Hepatocyte (in vitro differentiated cells): Measurements from ENCODE around the gene AMHR2. TPM values are rescaled to one million over a fixed set of nuclear protein-coding genes. Genes with fewer than 3 reads are reported as not detected.

Experiments used
- DNase-seq: peaks from one replicate; pipeline ENCODE4 v3.0.0-alpha.2; 2016; ENCODE audit warnings: low spot score
- H2AFZ ChIP-seq: fragments of 200-600 bp; sonication (generic); 2 replicates; pipeline ENCODE4 v1.6.0; 2016; ENCODE audit warnings: antibody characterized with exemption, mild to moderate bottlenecking
- H3K27ac ChIP-seq: fragments of 200-600 bp; sonication (generic); 2 replicates; pipeline ENCODE4 v1.5.1; 2016; ENCODE audit warnings: mild to moderate bottlenecking
- H3K27me3 ChIP-seq: fragments of 200-600 bp; sonication (generic); 2 replicates; pipeline ENCODE4 v1.6.1; 2016
- H3K36me3 ChIP-seq: fragments of 200-600 bp; sonication (generic); replicated peaks from 2 replicates; pipeline ENCODE4 v1.5.1; 2016; ENCODE audit warnings: low read depth; ENCODE audit not compliant: insufficient read depth
- H3K4me1 ChIP-seq: fragments of 200-600 bp; sonication (generic); 2 replicates; pipeline ENCODE4 v1.5.1; 2016; ENCODE audit warnings: mild to moderate bottlenecking, moderate library complexity; ENCODE audit not compliant: insufficient read depth
- H3K4me2 ChIP-seq: fragments of 200-600 bp; sonication (generic); 2 replicates; pipeline ENCODE4 v1.6.0; 2016
- H3K4me3 ChIP-seq: fragments of 200-600 bp; sonication (generic); 2 replicates; pipeline ENCODE4 v1.5.1; 2016; ENCODE audit warnings: mild to moderate bottlenecking
- H3K79me2 ChIP-seq: fragments of 200-600 bp; sonication (generic); 2 replicates; pipeline ENCODE4 v1.6.0; 2017; ENCODE audit warnings: mild to moderate bottlenecking
- H3K9me2 ChIP-seq: fragments of 200-600 bp; sonication (generic); replicated peaks from 2 replicates; pipeline ENCODE4 v1.6.0; 2017; ENCODE audit warnings: mild to moderate bottlenecking; ENCODE audit not compliant: insufficient read depth
- H3K9me3 ChIP-seq: fragments of 200-600 bp; sonication (generic); 2 replicates; pipeline ENCODE4 v1.5.1; 2016; ENCODE audit warnings: low read depth, mild to moderate bottlenecking
- H4K20me1 ChIP-seq: fragments of 200-600 bp; sonication (generic); 2 replicates; pipeline ENCODE4 v1.6.0; 2016; ENCODE audit warnings: mild to moderate bottlenecking; ENCODE audit not compliant: insufficient read depth, poor library complexity, severe bottlenecking
- CTCF ChIP-seq: fragments of 200-600 bp; sonication (generic); IDR thresholded peaks from 2 replicates; pipeline ENCODE4 v1.5.1; 2016; ENCODE audit warnings: antibody characterized with exemption, mild to moderate bottlenecking; ENCODE audit not compliant: poor library complexity
- EZH2 ChIP-seq: fragments of 200-600 bp; sonication (generic); IDR thresholded peaks from 2 replicates; pipeline ENCODE4 v1.6.1; 2016; ENCODE audit warnings: antibody characterized with exemption, mild to moderate bottlenecking, borderline replicate concordance
- EZH2phosphoT487 ChIP-seq: fragments of 200-600 bp; sonication (generic); IDR thresholded peaks from one replicate; pipeline ENCODE4 v1.6.1; 2018; ENCODE audit warnings: antibody characterized with exemption, mild to moderate bottlenecking, low read depth, moderate library complexity; ENCODE audit not compliant: unreplicated experiment, severe bottlenecking
- WGBS: methylation state at CpG from one replicate; pipeline ENCODE4 v1.1.6; 2016; ENCODE audit warnings: low lambda C conversion rate; ENCODE audit errors: missing lambda C conversion rate; 5-methylcytosine and 5-hydroxymethylcytosine counted together
- polyA plus RNA-seq: library from polyadenylated mRNA; unstranded; fragments of >200 nt; fragmentation: Nextera tagmentation; extraction: Ambion mirVana; gene quantifications from 2 replicates; pipeline ENCODE4 v1.2.1, GENCODE V29; 2016
- total RNA-seq: library from RNA; depleted of rRNA; stranded (reverse); fragments of >200 nt; gene quantifications from 2 replicates; pipeline ENCODE4 v1.2.3, GENCODE V29; 2014

AMHR2 gene
- total and polyA plus RNA-seq, 2 experiments from 2014 or later, result 6.4 to 16.9 TPM

- TF ChIP-seq EZH2 (no peak), CTCF (no peak), EZH2phosphoT487 (no peak)
- Histone ChIP-seq H3K36me3 (no peaks in the 10 kb centered on the region), H3K79me2 (peaks cover 7% of the 10 kb centered on the region), H3K27ac (peak overlapping the region; percentile 71), H3K9me3 (no peaks in the 10 kb centered on the region), H3K4me2 (peak overlapping the region; percentile 71), H3K27me3 (no peaks in the 10 kb centered on the region), H4K20me1 (no peaks in the 10 kb centered on the region), H3K4me3 (no peak overlapping the region), H2AFZ (no peak overlapping the region), H3K4me1 (peaks cover 43% of the 10 kb centered on the region), H3K9me2 (no peaks in the 10 kb centered on the region)
- WGBS, result 61% methylated on average over 9 of the region's 9 CpGs
- peak; percentile 75 for DNase-seq
Observed at GRCh38 chr12:53424626-53425514, 1.2 kb downstream of the AMHR2 start.

GRCh38 chr12:53425515-53426150 is 2.0 kb downstream of the AMHR2 start:
- no peak for TF ChIP-seq EZH2phosphoT487
- TF ChIP-seq EZH2, result no peak
- no peak for TF ChIP-seq CTCF
- H3K4me2 ChIP-seq, result peak overlapping the region; percentile 71
- no peaks in the 10 kb centered on the region for H3K9me3 ChIP-seq
- H4K20me1 ChIP-seq, result no peaks in the 10 kb centered on the region
- H3K9me2 ChIP-seq, result no peaks in the 10 kb centered on the region
- H3K4me1 ChIP-seq, result peaks cover 36% of the 10 kb centered on the region
- no peaks in the 10 kb centered on the region for H3K27me3 ChIP-seq
- DNase-seq, result no peak
- 70% methylated on average over 11 of the region's 11 CpGs for WGBS
- H2AFZ ChIP-seq, result no peak overlapping the region
- H3K4me3 ChIP-seq, result no peak overlapping the region
- peak overlapping the region; percentile 50 for H3K27ac ChIP-seq
- no peaks in the 10 kb centered on the region for H3K36me3 ChIP-seq
- peaks cover 7% of the 10 kb centered on the region for H3K79me2 ChIP-seq

GRCh38 chr12:53427905-53428594 is 4.4 kb downstream of the AMHR2 start:
- peaks cover 7% of the 10 kb centered on the region for H3K79me2 ChIP-seq
- H4K20me1 ChIP-seq, result no peaks in the 10 kb centered on the region
- 68% methylated on average over 7 of the region's 7 CpGs for WGBS
- H3K27ac ChIP-seq, result peak overlapping the region; percentile 80
- no peaks in the 10 kb centered on the region for H3K9me3 ChIP-seq
- H3K27me3 ChIP-seq, result no peaks in the 10 kb centered on the region
- no peaks in the 10 kb centered on the region for H3K36me3 ChIP-seq
- no peak overlapping the region for H3K4me3 ChIP-seq
- peak overlapping the region; percentile 48 for H3K4me2 ChIP-seq
- H2AFZ ChIP-seq, result no peak overlapping the region
- H3K4me1 ChIP-seq, result peaks cover 29% of the 10 kb centered on the region
- peak; percentile 74 for DNase-seq
- no peak for TF ChIP-seq CTCF
- no peak for TF ChIP-seq EZH2
- no peak for TF ChIP-seq EZH2phosphoT487
- no peaks in the 10 kb centered on the region for H3K9me2 ChIP-seq
